ENCODE data around the gene C22orf15.

- TF ChIP-seq CTCF (IDR thresholded peaks at IDR 0.05; ENCODE audit: insufficient read depth, low read depth, low read length), result no peak
- no peak for TF ChIP-seq EZH2 (IDR thresholded peaks at IDR 0.05; ENCODE audit: insufficient read depth, low read length)
These were observed 17.5 kb downstream of the C22orf15 start for GRCh38 chr22:23780146-23780748.
